ENCODE data around the gene MLLT3.

Gene MLLT3

GRCh38 chr9:20396509-20396908, 225.8 kb downstream of the MLLT3 start:
- no peak for TF ChIP-seq CTCF (conservative IDR thresholded peaks at IDR 0.05; ENCODE audit: low read depth)
- no peak overlapping the region for H3K27ac ChIP-seq
- POLR2A ChIA-PET (ENCODE audit: low non-redundant PET) = no interaction called here

GRCh38 chr9:20395651-20396050, 226.6 kb downstream of the MLLT3 start:
- CTCF ChIA-PET = no interaction called here
- DNase-seq (ENCODE audit: low spot score) = no peak
- TF ChIP-seq CTCF (conservative IDR thresholded peaks at IDR 0.05; ENCODE audit: low read depth) = no peak
- POLR2A ChIA-PET (ENCODE audit: low non-redundant PET) = no interaction called here
- no peak overlapping the region for H3K27ac ChIP-seq

More at GRCh38 chr9:20396509-20396908, 225.8 kb downstream of the MLLT3 start:
- CTCF ChIA-PET = no interaction called here
- no peak for DNase-seq (ENCODE audit: low spot score)

- ChIA-PET POLR2A (ENCODE audit: low non-redundant PET) (no interaction called here), CTCF (no interaction called here)
- no peak overlapping the region for H3K27ac ChIP-seq
- DNase-seq (ENCODE audit: low spot score) = no peak
- TF ChIP-seq CTCF (conservative IDR thresholded peaks at IDR 0.05; ENCODE audit: low read depth) = no peak
These were observed 227.3 kb downstream of the MLLT3 start for GRCh38 chr9:20394969-20395368.

GRCh38 chr9:20391208-20391607, 231.1 kb downstream of the MLLT3 start:
- ChIA-PET CTCF (no interaction called here), POLR2A (ENCODE audit: low non-redundant PET) (no interaction called here)
- no peak for TF ChIP-seq CTCF (conservative IDR thresholded peaks at IDR 0.05; ENCODE audit: low read depth)
- no peak overlapping the region for H3K27ac ChIP-seq
- DNase-seq (ENCODE audit: low spot score) = no peak

- TF ChIP-seq CTCF (conservative IDR thresholded peaks at IDR 0.05; ENCODE audit: low read depth) = no peak
- ChIA-PET POLR2A (ENCODE audit: low non-redundant PET) (no interaction called here), CTCF (interaction anchor here (0.6 kb wide), 1 partner anchor 9 kb away, joined by 3 read pairs; no protein-coding TSS in a partner anchor)
- H3K27ac ChIP-seq = no peak overlapping the region
- DNase-seq (ENCODE audit: low spot score) = no peak
These were observed 231.9 kb downstream of the MLLT3 start for GRCh38 chr9:20390400-20390799.

- CTCF ChIA-PET = interaction anchor here (0.8 kb wide), 1 partner anchor 303 kb away, joined by 4 read pairs; no protein-coding TSS in a partner anchor
- no peak overlapping the region for H3K27ac ChIP-seq
- POLR2A ChIA-PET (ENCODE audit: low non-redundant PET) = no interaction called here
These were observed 235.2 kb downstream of the MLLT3 start for GRCh38 chr9:20387062-20387461.

More at GRCh38 chr9:20387062-20387461, 235.2 kb downstream of the MLLT3 start:
- no peak for DNase-seq (ENCODE audit: low spot score)
- TF ChIP-seq CTCF (conservative IDR thresholded peaks at IDR 0.05; ENCODE audit: low read depth) = no peak
